Measurements from ENCODE around the gene AMY2A. TPM values are rescaled to one million over a fixed set of nuclear protein-coding genes. Genes with fewer than 3 reads are reported as not detected.
"Not testable (repeated sequence)": the region's sequence is repeated elsewhere in the genome, so short reads cannot be mapped to it uniquely, and the experiment has no call there.

The AMY2A gene
- not detected for total RNA-seq

DNA sequence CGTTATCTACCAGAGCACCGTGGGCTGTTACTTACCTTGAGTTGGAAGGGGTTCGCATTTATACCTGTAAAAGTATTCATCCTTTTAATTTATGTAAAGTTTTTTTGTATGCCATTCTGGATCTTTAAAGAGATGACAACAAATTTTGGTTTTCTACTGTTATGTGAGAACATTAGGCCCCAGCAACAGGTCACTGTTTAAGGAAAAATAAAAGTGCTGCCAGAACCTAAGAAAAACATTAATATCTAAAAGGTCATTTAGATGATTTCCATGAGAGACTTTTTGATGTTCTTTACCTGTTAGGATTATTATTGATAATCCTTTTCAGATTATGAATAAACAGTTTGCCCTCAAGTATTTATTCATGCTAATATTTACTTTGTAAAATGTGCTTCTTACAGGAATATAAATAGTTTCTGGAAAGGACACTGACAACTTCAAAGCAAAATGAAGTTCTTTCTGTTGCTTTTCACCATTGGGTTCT is at the start of gene AMY2A:
AMY2A (plus strand) TSS at position 434 of the 484 bp plus-strand sequence; CDS start at position 448, 14 bp downstream.
- not testable (repeated sequence) for DNase-seq

DNA sequence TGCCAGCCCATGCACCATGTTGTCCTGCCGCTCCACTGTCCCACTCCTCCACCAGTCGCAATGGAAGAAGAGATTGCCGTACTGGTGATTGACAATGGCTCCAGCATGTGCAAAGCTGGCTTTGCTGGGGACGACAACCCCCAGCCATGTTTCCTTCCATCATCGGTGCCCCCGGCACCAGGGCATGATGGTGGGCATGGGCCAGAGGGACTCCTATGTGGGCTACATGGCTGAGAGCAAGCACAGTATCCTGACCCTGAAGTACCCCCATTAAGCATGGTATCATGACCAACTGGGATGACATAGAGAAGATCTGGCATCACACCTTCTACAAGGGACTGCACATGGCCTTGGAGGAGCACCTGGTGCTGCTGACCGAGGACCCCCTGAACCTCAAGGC is 47.7 kb upstream of the AMY2A start:
- no peak for DNase-seq

GRCh38 chr1:103571289-103571688 is 45.9 kb upstream of the AMY2A start, which contains the start of gene AMY2B:
TSS of gene AMY2B (plus strand) at chr1:103571589. CDS start at chr1:103571603, 14 bp downstream.
- not testable (repeated sequence) for DNase-seq

GRCh38 chr1:103576065-103576464 is 41.2 kb upstream of the AMY2A start:
- no peak for DNase-seq

GRCh38 chr1:103576784-103577183 is 40.4 kb upstream of the AMY2A start:
- DNase-seq, result not testable (repeated sequence)

DNA sequence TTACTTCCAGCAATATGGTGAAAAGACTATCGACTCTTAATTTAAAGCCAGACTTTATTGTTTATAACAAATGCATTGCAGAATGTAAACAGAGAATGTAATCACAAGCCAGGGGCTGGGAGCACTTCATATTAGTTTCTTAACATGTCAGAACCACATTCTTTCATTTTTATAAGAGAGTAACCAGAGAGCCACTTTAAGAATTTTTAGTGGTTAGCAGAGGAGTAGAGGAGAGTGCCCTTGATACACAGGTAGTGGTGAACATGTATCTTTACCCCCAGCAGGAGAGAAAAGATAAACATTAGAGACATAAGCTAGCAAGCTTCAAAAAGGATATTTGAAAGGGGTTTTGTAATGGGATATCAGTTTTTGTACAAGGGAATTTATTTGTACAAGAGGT is 34.8 kb upstream of the AMY2A start:
- no peak for DNase-seq

GRCh38 chr1:103583887-103584286 is 33.3 kb upstream of the AMY2A start:
- no peak for DNase-seq

DNA sequence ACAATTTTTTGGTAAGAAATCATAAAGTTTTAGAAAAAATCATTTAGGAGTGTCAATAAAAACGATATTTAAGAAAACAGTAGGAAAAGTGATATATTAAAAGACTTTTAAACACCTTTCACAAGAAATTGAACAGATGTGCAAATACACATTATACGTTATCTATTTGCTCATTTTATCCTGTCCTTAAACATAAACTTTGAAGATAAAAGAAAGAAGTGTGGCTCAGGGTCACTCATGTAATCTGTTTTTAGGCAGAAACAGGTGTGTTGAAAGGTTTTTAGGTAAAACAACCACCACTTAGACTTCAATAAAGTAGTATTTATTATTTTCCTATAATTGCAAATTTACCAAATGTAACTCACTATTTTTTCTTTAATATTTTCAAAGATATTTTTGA is 32.7 kb upstream of the AMY2A start:
- no peak for DNase-seq

DNA sequence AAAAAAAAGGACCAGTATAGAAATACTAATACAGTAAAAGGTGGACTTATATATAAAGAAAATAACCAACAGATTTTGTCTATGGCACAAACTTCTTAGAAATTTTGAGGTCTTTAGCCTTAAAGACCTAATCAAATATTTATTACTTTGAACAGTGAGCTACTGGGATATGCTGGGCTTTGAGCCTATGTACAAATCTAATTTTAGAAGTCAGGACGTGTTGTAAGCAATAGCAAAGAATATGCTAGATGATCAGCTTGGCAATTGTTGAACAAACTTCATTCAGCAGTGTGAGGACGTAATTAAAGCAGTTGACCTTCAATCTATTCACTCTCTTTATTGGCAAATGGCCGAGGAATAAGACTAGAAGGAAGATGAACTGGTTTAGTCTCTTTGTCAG is 14.5 kb upstream of the AMY2A start:
- DNase-seq, result not testable (repeated sequence)

- DNase-seq, result no peak
Observed at GRCh38 chr1:103616362-103616761, 865 bp upstream of the AMY2A start.

DNA sequence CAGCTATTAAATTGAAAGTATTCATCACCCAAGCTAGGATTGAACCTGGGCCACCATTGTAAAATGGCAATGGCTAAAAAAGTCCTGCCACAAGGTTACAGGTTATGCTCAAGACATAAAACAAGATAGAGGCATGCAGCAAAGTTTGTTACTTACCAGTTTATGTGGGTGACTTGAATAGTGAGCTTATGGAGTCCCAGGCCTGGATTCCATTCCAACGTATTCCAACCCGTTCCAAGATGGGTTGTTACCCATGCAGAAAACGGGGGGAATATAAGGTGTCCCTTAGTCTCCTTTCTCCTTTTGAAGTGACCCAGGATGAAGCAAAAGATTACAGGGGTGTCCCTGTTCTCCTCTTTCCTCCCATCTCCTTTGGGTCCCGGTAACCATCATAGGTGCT is 10.2 kb downstream of the AMY2A start:
- DNase-seq, result not testable (repeated sequence)

DNA sequence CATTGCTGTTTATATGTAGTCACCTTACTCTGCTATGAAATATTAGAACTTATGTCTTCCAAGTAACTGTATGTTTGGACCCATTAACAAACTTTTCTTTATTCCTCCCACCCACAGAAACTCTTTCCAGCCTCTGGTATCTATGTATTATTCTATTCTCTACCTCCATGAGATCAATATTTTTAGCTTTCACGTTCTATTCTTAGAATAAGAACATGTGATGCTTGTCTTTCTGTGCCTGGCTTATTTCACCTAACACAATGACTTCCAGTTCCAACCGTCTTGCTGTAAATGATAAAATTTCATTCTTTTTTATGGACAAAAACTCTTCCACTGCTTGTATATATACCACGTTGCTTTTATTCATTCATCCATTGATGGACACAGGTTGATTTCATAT is 24.0 kb downstream of the AMY2A start:
- not testable (repeated sequence) for DNase-seq

DNA sequence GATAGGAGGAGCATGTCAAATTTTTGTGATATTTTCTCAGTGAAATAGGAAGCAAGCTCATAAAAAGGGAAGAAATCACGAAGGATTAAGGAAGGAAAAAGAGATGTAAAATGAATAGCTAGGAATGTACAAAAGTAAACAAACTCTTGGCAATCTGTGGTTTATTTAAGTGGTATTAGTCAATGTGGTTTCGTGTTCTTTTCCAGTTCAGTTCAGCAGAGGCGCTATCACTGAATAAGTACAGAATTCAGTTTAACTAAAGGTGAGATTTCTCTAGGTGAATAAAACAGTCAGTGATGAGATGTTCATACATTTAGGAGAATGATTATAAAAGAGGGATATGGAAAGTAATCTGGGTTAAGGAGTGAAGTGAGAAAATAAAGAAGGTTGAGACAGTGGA is 26.7 kb downstream of the AMY2A start:
- not testable (repeated sequence) for DNase-seq

DNA sequence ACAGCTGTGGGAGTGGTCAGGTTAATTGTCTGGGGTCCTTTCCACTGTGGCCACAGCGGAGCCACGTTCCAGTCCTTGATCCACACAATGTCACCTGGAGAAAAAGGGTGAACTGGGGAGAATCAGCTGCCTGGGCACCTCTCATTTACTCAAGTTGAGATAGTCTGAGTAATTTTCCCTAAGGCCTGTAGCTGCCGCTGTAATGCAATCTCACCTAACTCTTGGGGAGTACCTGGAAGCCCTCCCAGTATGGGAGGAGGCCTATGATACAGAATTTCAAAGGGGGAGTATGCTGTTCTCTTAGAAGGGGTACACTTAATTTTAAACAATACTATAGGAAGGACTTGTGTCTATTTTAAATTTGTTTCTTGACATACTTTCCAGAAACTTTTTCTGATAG is 33.1 kb downstream of the AMY2A start:
- not testable (repeated sequence) for DNase-seq

GRCh38 chr1:103650889-103651288 is 33.7 kb downstream of the AMY2A start:
- not testable (repeated sequence) for DNase-seq

DNA sequence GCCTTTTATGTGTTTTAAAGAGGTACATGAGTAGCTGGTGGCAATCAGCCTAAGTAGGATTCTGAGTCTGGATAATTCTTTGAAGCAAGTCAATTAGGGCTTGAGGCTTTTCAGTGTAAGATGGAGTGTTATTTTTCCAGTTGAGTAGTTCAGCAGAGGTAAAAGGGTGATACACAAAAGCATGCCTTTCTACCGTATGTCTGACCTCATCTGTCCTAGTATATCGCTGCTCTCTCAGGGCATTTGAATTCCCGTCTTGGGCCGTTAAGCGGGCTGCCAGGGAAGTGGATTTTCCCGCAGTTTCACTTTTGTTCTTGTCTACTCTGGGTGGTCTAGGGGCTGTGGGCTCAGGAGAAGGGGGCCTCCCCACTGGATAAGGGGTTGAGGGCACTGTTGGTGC is 36.9 kb downstream of the AMY2A start:
- DNase-seq, result not testable (repeated sequence)

DNA sequence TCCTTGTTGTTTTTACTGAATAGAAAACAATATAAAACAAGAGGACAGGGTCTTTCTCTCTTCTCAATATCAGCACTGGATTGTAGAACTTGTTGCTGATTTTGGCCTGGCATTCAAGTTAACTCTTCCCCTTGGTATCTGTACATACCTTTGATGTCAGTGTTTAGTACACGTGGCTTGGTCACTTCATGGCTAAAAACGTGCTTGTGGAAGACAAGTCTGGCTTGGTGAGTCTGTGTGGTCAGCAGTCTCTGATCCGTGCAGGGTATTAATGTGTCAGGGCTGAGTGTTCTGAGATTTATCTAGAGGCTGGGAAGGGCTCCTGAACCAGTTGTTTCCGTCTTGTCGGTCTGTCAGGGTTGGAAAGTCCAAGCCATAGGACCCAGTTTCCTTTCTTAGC is 38.2 kb downstream of the AMY2A start, which contains the start of gene AMY1A:
AMY1A (plus strand) TSS at position 301 of the 400 bp plus-strand sequence. CDS start 571 bp downstream, outside the sequence.
- not testable (repeated sequence) for DNase-seq
